HFFc6 (cell line): Measurements from ENCODE around the gene PES1. TPM values are rescaled to one million over a fixed set of nuclear protein-coding genes. Genes with fewer than 3 reads are reported as not detected.
"Not testable (repeated sequence)": the region's sequence is repeated elsewhere in the genome, so short reads cannot be mapped to it uniquely, and the experiment has no call there.

Experiments
- DNase-seq: peaks from one replicate; pipeline ENCODE4 v3.0.0-alpha.2; 2018
- H3K27ac Mint-ChIP-seq: 2 replicates; pipeline ENCODE4 v1.8.0; 2020; ENCODE audit warnings: mild to moderate bottlenecking, mixed read lengths
- H3K27me3 Mint-ChIP-seq: 2 replicates; pipeline ENCODE4 v1.8.0; 2021; ENCODE audit warnings: mild to moderate bottlenecking, moderate library complexity, mixed read lengths; ENCODE audit not compliant: insufficient read depth
- H3K36me3 Mint-ChIP-seq: 2 replicates; pipeline ENCODE4 v1.8.0; 2021; ENCODE audit warnings: low read depth, mixed read lengths
- H3K4me1 Mint-ChIP-seq: 2 replicates; pipeline ENCODE4 v1.8.0; 2020; ENCODE audit warnings: low read depth, mixed read lengths
- H3K4me3 Mint-ChIP-seq: 2 replicates; pipeline ENCODE4 v1.8.0; 2020; ENCODE audit warnings: mild to moderate bottlenecking, moderate library complexity, mixed read lengths
- H3K9me3 Mint-ChIP-seq: 2 replicates; pipeline ENCODE4 v1.8.0; 2020; ENCODE audit warnings: mild to moderate bottlenecking, mixed read lengths
- CTCF ChIP-seq: fragments of 200-600 bp; sonication (generic); IDR thresholded peaks from 2 replicates; pipeline ENCODE4 v1.5.0; 2021; ENCODE audit warnings: antibody characterized with exemption, mild to moderate bottlenecking
- total RNA-seq, 6 experiments: library from RNA; stranded (reverse); fragmentation: NEBNext Ultra II Directional; extraction: Animal tissue kit (Norgen Biotek cat#: 25700); gene quantifications; 2 replicates in 1 of 6; 3 replicates in 5 of 6; pipeline ENCODE4 v1.2.3, GENCODE V29; 2021

Gene PES1
- total RNA-seq, 6 experiments from 2014 or later: 81.8 to 110 (median 86.9) TPM

GRCh38 chr22:30573594-30574094, 18.1 kb downstream of the PES1 start:
- Mint-ChIP-seq H3K27ac (no peak overlapping the region), H3K27me3 (peaks cover 13% of the 10 kb centered on the region), H3K36me3 (peaks cover 5% of the 10 kb centered on the region; the same call in 1 of the 2 replicates), H3K9me3 (no peaks in the 10 kb centered on the region), H3K4me1 (no peaks in the 10 kb centered on the region), H3K4me3 (no peak overlapping the region)
- no peak for TF ChIP-seq CTCF
- no peak for DNase-seq

DNA sequence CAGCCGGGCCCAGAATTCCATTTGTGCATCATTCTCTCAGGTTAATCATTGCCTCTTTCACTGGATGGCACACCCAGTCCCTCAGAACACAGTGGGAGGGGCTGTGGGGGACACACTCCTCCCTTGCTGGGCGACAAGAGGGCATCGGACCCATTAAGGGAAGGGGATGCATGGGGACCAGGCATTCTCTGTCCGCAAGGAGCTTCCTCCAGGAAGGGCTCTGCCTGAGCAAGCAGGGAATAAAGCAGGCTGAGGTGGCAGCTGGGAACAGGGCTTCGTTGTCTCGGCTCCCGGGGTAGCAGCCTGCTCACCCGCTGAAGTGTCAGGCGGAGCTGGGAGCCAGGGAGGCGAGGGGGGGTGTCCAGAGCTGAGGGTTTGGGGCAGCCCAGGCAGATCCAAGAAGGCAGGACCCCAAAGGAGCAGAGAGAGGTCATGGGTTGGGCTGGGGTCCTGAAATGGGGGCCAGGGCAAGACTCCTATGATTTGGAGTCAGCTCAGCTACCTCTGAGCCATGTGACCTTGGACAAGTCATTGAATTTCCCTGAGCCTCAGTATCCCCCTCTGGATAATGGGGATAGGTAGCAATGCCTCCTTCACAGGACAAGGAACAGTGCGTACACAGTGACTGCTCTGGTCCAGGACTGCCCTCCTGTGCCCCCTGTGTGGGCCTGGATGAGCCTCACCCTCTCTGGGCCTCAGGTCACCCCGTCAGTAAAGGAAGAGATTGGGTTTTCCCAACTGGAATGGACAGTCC, 18.7 kb downstream of the PES1 start:
- no peak overlapping the region for H3K4me3 Mint-ChIP-seq
- H3K27ac Mint-ChIP-seq: no peak overlapping the region
- no peak for TF ChIP-seq CTCF
- no peaks in the 10 kb centered on the region for H3K4me1 Mint-ChIP-seq
- no peak for DNase-seq
- H3K9me3 Mint-ChIP-seq: no peaks in the 10 kb centered on the region
- peaks cover 15% of the 10 kb centered on the region for H3K27me3 Mint-ChIP-seq
- peaks cover 5% of the 10 kb centered on the region; the same call in 1 of the 2 replicates for H3K36me3 Mint-ChIP-seq

DNA sequence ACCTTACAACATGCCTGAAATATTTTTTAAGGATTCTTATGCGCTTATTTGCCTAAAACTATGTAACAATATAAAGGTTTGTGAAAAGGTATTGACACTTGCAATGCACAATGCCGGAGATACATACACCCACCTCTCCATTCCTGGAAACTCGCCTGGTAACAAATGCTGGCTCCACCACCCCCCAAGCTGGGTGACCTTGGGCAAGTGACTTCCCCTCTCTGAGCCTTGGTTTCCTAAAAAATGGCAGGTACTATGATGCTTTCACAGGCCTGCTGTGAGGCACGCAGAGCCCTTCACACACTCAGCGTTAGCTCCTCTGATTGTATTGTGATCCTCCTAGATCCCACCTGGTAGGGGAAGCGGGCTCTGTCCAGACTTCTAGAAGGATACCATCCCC, 19.5 kb downstream of the PES1 start:
- H3K27me3 Mint-ChIP-seq: peaks cover 20% of the 10 kb centered on the region
- H3K4me1 Mint-ChIP-seq: no peaks in the 10 kb centered on the region
- no peak overlapping the region for H3K4me3 Mint-ChIP-seq
- no peak for TF ChIP-seq CTCF
- H3K36me3 Mint-ChIP-seq: peaks cover 5% of the 10 kb centered on the region; the same call in 1 of the 2 replicates
- H3K27ac Mint-ChIP-seq: no peak overlapping the region
- no peak for DNase-seq
- no peaks in the 10 kb centered on the region for H3K9me3 Mint-ChIP-seq

GRCh38 chr22:30569674-30570202, 22.0 kb downstream of the PES1 start:
- no peaks in the 10 kb centered on the region for H3K36me3 Mint-ChIP-seq
- no peak for DNase-seq
- H3K4me1 Mint-ChIP-seq: peaks cover 8% of the 10 kb centered on the region; the same call in 1 of the 2 replicates
- H3K27me3 Mint-ChIP-seq: peaks cover 21% of the 10 kb centered on the region
- H3K4me3 Mint-ChIP-seq: no peak overlapping the region
- H3K9me3 Mint-ChIP-seq: no peaks in the 10 kb centered on the region
- TF ChIP-seq CTCF: no peak
- no peak overlapping the region for H3K27ac Mint-ChIP-seq

DNA sequence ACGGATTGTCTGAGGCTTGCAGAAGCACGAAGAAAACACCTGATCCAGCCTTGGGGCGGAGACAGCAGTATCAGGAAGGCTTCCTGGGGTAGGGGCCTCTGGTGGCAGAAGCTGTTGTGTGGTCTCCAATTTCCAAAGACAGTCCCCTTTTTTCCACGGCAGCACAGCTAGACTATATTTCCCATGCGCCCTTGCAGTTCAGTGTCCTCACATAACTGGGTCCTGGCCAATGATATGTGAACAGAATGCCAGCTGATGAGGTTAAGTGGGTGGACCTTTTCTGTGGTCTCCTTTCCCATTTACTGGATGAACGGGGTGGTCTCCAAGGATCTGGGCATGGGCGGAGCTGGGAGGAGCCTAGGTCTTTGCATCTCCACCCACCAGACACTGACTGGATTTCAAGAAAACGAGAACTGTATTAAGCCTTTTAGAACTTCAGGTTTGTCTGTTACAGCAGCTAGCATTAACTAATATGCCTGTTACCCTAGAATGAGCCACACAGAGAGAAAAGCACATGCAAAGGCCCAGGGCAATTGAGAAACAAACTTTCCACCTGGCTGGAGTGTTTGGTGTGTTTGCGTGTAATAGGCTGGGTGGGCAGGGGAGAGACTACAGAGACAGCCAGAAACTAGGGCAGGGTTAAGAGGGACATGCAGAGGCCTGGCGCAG, 23.4 kb downstream of the PES1 start:
- Mint-ChIP-seq H3K27ac (no peak overlapping the region), H3K9me3 (no peaks in the 10 kb centered on the region), H3K4me3 (no peak overlapping the region), H3K4me1 (peaks cover 8% of the 10 kb centered on the region; the same call in 1 of the 2 replicates), H3K36me3 (no peaks in the 10 kb centered on the region), H3K27me3 (peaks cover 18% of the 10 kb centered on the region)
- DNase-seq: no peak
- no peak for TF ChIP-seq CTCF

- H3K36me3 Mint-ChIP-seq, DNase-seq, H3K27ac Mint-ChIP-seq, H3K9me3 Mint-ChIP-seq, H3K4me1 Mint-ChIP-seq, H3K4me3 Mint-ChIP-seq: not testable (repeated sequence)
- H3K27me3 Mint-ChIP-seq: peaks cover 21% of the 10 kb centered on the region
These were observed 24.4 kb downstream of the PES1 start for GRCh38 chr22:30567277-30567676.
